ENCODE measurements around the gene PARL.

The PARL gene

GRCh38 chr3:183828538-183828870, 56.2 kb downstream of the PARL start:
- Histone ChIP-seq H3K79me2 (ENCODE audit: low read length) (no peaks in the 10 kb centered on the region), H3K27me3 (replicated peaks; ENCODE audit: insufficient read depth, low read length) (no peaks in the 10 kb centered on the region), H2AFZ (ENCODE audit: low read length) (no peak overlapping the region), H3K4me3 (ENCODE audit: low read length) (no peak overlapping the region), H3K27ac (ENCODE audit: low read length) (no peak overlapping the region), H3K9me2 (replicated peaks; ENCODE audit: insufficient read depth, low read length) (no peaks in the 10 kb centered on the region), H3K9ac (ENCODE audit: low read length) (no peak overlapping the region), H3K9me3 (replicated peaks; ENCODE audit: insufficient read depth, low read length) (no peaks in the 10 kb centered on the region), H3K4me1 (ENCODE audit: low read length) (no peaks in the 10 kb centered on the region), H3K4me2 (ENCODE audit: low read depth, low read length) (no peak overlapping the region), H4K20me1 (ENCODE audit: insufficient read depth, low read length) (no peaks in the 10 kb centered on the region), H3K36me3 (replicated peaks; ENCODE audit: insufficient read depth, low read length) (no peaks in the 10 kb centered on the region), H3F3A (ENCODE audit: insufficient read depth, low read length) (no peaks in the 10 kb centered on the region)
- DNase-seq, result no peak
- TF ChIP-seq EZH2 (optimal IDR thresholded peaks at IDR 0.05; ENCODE audit: low read depth, low read length) (no peak), EZH2phosphoT487 (IDR thresholded peaks at IDR 0.05; ENCODE audit: low read length) (no peak)
- TF ChIP-seq, protein P1, sequence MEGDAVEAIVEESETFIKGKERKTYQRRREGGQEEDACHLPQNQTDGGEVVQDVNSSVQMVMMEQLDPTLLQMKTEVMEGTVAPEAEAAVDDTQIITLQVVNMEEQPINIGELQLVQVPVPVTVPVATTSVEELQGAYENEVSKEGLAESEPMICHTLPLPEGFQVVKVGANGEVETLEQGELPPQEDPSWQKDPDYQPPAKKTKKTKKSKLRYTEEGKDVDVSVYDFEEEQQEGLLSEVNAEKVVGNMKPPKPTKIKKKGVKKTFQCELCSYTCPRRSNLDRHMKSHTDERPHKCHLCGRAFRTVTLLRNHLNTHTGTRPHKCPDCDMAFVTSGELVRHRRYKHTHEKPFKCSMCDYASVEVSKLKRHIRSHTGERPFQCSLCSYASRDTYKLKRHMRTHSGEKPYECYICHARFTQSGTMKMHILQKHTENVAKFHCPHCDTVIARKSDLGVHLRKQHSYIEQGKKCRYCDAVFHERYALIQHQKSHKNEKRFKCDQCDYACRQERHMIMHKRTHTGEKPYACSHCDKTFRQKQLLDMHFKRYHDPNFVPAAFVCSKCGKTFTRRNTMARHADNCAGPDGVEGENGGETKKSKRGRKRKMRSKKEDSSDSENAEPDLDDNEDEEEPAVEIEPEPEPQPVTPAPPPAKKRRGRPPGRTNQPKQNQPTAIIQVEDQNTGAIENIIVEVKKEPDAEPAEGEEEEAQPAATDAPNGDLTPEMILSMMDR (IDR thresholded peaks at IDR 0.05; ENCODE audit: low read length), result no peak

DNA sequence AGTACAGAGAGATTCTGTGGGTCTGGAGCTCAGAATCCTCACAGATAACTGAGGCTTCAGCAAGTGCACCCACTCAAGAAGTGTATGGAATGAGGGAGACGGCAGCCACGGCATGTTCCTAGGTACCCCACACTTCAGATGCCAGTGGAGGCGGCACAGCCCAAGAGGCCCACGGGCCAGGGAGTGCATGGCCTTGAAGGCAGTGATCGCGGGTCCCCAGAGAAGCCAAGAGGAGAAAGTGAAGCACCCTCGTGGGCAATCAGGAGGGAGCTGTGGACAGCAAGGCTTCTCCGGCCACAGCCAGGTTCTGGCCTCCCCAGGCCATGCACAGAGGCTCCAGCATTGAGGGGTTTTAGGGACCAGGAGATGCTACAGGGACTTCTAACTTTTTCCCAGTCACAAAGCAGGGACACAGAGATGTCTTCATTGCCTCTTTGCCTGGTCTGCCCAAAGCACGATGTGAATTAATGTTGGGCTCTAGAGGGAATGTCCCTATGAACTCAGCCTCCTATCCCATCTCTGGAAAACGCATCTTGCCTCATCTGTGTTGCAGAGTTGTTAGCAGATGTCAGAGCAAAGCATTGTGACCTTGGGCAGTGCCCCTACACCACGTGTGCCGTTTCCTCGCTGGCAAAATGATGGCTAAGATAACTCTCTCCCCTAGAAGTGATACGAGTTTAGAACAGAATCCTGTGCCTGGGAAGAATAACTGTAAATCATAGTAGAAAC, 56.7 kb downstream of the PARL start:
- Histone ChIP-seq H2AFZ (ENCODE audit: low read length) (no peak overlapping the region), H3K9ac (ENCODE audit: low read length) (no peak overlapping the region), H3K4me2 (ENCODE audit: low read depth, low read length) (no peak overlapping the region), H3K4me3 (ENCODE audit: low read length) (no peak overlapping the region), H3K27me3 (replicated peaks; ENCODE audit: insufficient read depth, low read length) (no peaks in the 10 kb centered on the region), H4K20me1 (ENCODE audit: insufficient read depth, low read length) (no peaks in the 10 kb centered on the region), H3F3A (ENCODE audit: insufficient read depth, low read length) (no peaks in the 10 kb centered on the region), H3K4me1 (ENCODE audit: low read length) (no peaks in the 10 kb centered on the region), H3K9me3 (replicated peaks; ENCODE audit: insufficient read depth, low read length) (no peaks in the 10 kb centered on the region), H3K9me2 (replicated peaks; ENCODE audit: insufficient read depth, low read length) (no peaks in the 10 kb centered on the region), H3K27ac (ENCODE audit: low read length) (no peak overlapping the region), H3K79me2 (ENCODE audit: low read length) (no peaks in the 10 kb centered on the region), H3K36me3 (replicated peaks; ENCODE audit: insufficient read depth, low read length) (no peaks in the 10 kb centered on the region)
- DNase-seq, result no peak
- TF ChIP-seq EZH2phosphoT487 (IDR thresholded peaks at IDR 0.05; ENCODE audit: low read length) (no peak), EZH2 (optimal IDR thresholded peaks at IDR 0.05; ENCODE audit: low read depth, low read length) (no peak)
- TF ChIP-seq, protein P1 (IDR thresholded peaks at IDR 0.05; ENCODE audit: low read length), result no peak

- TF ChIP-seq, protein P1 (IDR thresholded peaks at IDR 0.05; ENCODE audit: low read length), result no peak
- no peak for TF ChIP-seq EZH2 (optimal IDR thresholded peaks at IDR 0.05; ENCODE audit: low read depth, low read length)
- TF ChIP-seq EZH2phosphoT487 (IDR thresholded peaks at IDR 0.05; ENCODE audit: low read length), result no peak
- DNase-seq, result no peak
- no peaks in the 10 kb centered on the region for H3F3A ChIP-seq (ENCODE audit: insufficient read depth, low read length)
- H3K27ac ChIP-seq (ENCODE audit: low read length), result no peak overlapping the region
- H2AFZ ChIP-seq (ENCODE audit: low read length), result no peak overlapping the region
- H3K9me3 ChIP-seq (replicated peaks; ENCODE audit: insufficient read depth, low read length), result no peaks in the 10 kb centered on the region
- no peak overlapping the region for H3K9ac ChIP-seq (ENCODE audit: low read length)
- no peak overlapping the region for H3K4me2 ChIP-seq (ENCODE audit: low read depth, low read length)
- H3K36me3 ChIP-seq (replicated peaks; ENCODE audit: insufficient read depth, low read length), result no peaks in the 10 kb centered on the region
- no peaks in the 10 kb centered on the region for H3K27me3 ChIP-seq (replicated peaks; ENCODE audit: insufficient read depth, low read length)
- no peaks in the 10 kb centered on the region for H3K79me2 ChIP-seq (ENCODE audit: low read length)
- H4K20me1 ChIP-seq (ENCODE audit: insufficient read depth, low read length), result no peaks in the 10 kb centered on the region
- H3K9me2 ChIP-seq (replicated peaks; ENCODE audit: insufficient read depth, low read length), result no peaks in the 10 kb centered on the region
- H3K4me1 ChIP-seq (ENCODE audit: low read length), result no peaks in the 10 kb centered on the region
- no peak overlapping the region for H3K4me3 ChIP-seq (ENCODE audit: low read length)
These were observed 58.0 kb downstream of the PARL start for GRCh38 chr3:183826448-183827250.

Data from MM.1S (cell line).